Measurements from ENCODE around the gene HDAC8.

- TF ChIP-seq CTCF (IDR thresholded peaks at IDR 0.05) (no peak), POLR2A (IDR thresholded peaks at IDR 0.05) (no peak)
Observed at GRCh38 chrX:72387247-72387646, 185.4 kb downstream of the HDAC8 start.
